Measurements from ENCODE around the gene CLDN19.
"Not testable (repeated sequence)": the region's sequence is repeated elsewhere in the genome, so short reads cannot be mapped to it uniquely, and the experiment has no call there.

CLDN19 gene

GRCh38 chr1:42758641-42759040 is 18.6 kb upstream of the CLDN19 start:
- no peak for DNase-seq

- DNase-seq = no peak
Measured at GRCh38 chr1:42757892-42758275, 17.8 kb upstream of the CLDN19 start.

- DNase-seq = no peak
Measured at GRCh38 chr1:42756956-42757891, 17.2 kb upstream of the CLDN19 start.

- no peak for DNase-seq
Measured at GRCh38 chr1:42753070-42753469, 13.0 kb upstream of the CLDN19 start.

- no peak for DNase-seq
Measured at GRCh38 chr1:42752284-42752683, 12.2 kb upstream of the CLDN19 start.

- not testable (repeated sequence) for DNase-seq
Measured at GRCh38 chr1:42751511-42752070, 11.6 kb upstream of the CLDN19 start.

- no peak for DNase-seq
Measured at GRCh38 chr1:42750041-42750440, 10.0 kb upstream of the CLDN19 start.

- no peak for DNase-seq
Measured at GRCh38 chr1:42748461-42749410, 8.7 kb upstream of the CLDN19 start.

- no peak for DNase-seq
Measured at GRCh38 chr1:42748021-42748420, 8.0 kb upstream of the CLDN19 start.

- no peak for DNase-seq
Measured at GRCh38 chr1:42747125-42747524, 7.1 kb upstream of the CLDN19 start.

- DNase-seq = no peak
Measured at GRCh38 chr1:42746436-42747105, 6.5 kb upstream of the CLDN19 start.

GRCh38 chr1:42745851-42746250 is 5.8 kb upstream of the CLDN19 start:
- DNase-seq = no peak

GRCh38 chr1:42744148-42744413 is 4.0 kb upstream of the CLDN19 start:
- DNase-seq = no peak

GRCh38 chr1:42743317-42744147 is 3.5 kb upstream of the CLDN19 start:
- no peak for DNase-seq

GRCh38 chr1:42742617-42743316 is 2.7 kb upstream of the CLDN19 start:
- DNase-seq = no peak

- no peak for DNase-seq
Measured at GRCh38 chr1:42742141-42742540, 2.1 kb upstream of the CLDN19 start.

- no peak for DNase-seq
Measured at GRCh38 chr1:42741706-42742105, 1.7 kb upstream of the CLDN19 start.

- DNase-seq = no peak
Measured at GRCh38 chr1:42740851-42741580, 980 bp upstream of the CLDN19 start.

GRCh38 chr1:42738678-42739226 is 1.3 kb downstream of the CLDN19 start:
- DNase-seq = no peak

- no peak for DNase-seq
Measured at GRCh38 chr1:42737986-42738677, 1.9 kb downstream of the CLDN19 start.

Measured in T1000 (cell line).